Subcutaneous adipose tissue (tissue), 4 donors: Measurements from ENCODE around the gene PRR3. TPM values are rescaled to one million over a fixed set of nuclear protein-coding genes. Genes with fewer than 3 reads are reported as not detected.

Experiments
- total RNA-seq, 4 donors: library from RNA; depleted of rRNA; stranded (reverse); fragments of >200 nt; gene quantifications; one replicate each; pipeline ENCODE4 v1.1.0, GENCODE V29; 2016
- TF ChIP-seq, protein P1 (sequence below): fragments of 450-650 bp; IDR thresholded peaks from one replicate; pipeline ENCODE4 v1.5.1; 2016; ENCODE audit warnings: low read depth, mild to moderate bottlenecking, control low read depth, antibody characterized with exemption, moderate library complexity

Gene PRR3
- total RNA-seq, 4 donors from 2014 or later = 2.4 to 4.4 (median 4.2) TPM

DNA sequence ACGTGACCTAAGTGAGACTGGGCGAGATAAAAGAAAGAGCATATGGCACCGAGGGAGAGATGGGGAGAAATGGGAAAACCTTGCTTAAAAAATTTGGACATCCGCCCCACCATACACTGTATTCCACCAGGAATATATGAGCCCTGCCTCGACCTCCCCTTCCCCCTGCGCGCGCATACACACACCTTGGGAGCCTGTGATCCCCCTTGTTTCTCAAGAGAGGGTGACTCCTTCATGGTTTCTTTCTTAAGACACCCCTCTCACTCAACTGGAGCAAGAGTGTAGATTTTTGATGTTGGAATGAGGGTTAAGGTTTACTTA, 14.6 kb downstream of the PRR3 start:
- TF ChIP-seq, protein P1, sequence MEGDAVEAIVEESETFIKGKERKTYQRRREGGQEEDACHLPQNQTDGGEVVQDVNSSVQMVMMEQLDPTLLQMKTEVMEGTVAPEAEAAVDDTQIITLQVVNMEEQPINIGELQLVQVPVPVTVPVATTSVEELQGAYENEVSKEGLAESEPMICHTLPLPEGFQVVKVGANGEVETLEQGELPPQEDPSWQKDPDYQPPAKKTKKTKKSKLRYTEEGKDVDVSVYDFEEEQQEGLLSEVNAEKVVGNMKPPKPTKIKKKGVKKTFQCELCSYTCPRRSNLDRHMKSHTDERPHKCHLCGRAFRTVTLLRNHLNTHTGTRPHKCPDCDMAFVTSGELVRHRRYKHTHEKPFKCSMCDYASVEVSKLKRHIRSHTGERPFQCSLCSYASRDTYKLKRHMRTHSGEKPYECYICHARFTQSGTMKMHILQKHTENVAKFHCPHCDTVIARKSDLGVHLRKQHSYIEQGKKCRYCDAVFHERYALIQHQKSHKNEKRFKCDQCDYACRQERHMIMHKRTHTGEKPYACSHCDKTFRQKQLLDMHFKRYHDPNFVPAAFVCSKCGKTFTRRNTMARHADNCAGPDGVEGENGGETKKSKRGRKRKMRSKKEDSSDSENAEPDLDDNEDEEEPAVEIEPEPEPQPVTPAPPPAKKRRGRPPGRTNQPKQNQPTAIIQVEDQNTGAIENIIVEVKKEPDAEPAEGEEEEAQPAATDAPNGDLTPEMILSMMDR = no peak

- TF ChIP-seq, protein P1 = no peak
Measured at GRCh38 chr6:30572148-30572547, 15.1 kb downstream of the PRR3 start.

DNA sequence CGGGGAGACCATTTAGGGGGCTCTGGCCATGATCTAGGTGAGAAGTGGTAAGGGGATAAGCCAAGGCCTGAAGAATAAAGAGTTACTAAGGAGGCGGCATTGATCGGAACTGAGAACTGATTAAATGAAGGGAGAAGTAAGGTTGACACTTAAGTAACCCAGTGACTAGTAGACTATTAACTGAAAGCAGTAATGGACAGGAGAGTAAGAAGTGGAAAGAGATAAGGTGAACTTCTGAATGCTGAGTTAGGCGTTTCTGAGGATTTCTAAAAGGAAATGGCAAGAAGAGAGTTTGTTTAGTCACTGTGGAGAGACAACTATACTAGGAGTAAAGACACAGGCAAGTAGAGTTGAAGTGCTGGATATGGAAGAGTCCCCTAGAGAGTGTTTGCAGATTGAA, 16.0 kb downstream of the PRR3 start:
- TF ChIP-seq, protein P1 = no peak

DNA sequence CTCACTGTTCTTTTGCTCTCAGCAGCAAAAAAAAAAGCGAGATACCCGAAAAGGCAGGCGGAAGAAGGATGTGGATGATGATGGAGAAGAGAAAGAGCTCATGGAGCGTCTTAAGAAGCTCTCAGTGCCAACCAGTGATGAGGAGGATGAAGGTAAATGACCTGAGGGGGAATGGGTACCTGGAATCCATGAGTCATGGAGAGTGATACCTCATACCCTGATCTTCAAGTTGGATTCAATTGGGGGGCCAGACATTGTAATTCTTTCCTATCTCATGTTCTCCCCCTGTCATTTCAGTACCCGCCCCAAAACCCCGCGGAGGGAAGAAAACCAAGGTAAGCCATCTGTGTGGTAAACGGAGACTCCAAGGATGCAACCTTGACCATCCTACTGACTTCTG, 21.0 kb downstream of the PRR3 start:
- TF ChIP-seq, protein P1 = no peak

DNA sequence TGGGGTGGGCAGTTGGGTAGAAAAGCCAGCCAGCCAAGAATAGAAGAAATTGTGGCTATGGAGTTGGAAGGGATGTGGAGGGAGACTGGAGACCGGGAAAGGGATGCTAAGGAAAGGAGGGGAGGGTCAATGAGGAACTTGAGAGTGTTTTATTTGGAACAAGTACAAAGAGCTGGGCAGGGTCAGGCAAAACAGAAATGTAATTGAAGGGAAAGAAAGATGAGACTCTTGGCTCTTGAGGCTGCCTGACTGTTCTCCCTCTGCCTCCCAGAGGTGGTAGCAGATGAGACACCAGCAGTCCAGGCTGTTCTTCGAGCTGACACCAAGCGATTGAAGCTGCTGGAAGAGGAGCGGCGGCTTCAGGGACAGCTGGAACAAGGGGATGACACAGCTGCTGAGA, 26.8 kb downstream of the PRR3 start:
- TF ChIP-seq, protein P1 = no peak

DNA sequence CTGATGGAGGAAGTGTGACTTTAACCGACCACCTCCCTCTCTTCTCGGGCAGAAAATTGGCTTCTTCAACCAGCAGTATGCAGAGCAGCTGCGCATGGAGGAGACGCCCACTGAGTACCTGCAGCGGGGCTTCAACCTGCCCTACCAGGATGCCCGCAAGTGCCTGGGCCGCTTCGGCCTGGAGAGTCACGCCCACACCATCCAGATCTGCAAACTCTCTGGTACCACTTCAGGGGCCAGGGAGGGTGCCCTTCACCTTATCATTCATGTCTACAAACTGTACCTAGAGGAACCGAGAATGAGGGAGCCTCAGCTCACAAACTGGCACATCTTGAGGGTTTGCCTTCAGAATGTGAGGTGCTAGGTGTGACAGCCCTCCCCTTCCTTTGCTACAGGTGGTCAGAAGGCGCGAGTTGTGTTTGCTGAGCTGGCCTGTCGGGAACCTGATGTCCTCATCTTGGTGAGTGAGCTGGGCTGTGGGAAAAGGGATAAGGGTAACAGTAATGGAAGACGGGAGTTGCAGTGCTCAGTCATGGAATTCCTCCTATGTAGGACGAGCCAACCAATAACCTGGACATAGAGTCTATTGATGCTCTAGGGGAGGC, 32.8 kb downstream of the PRR3 start:
- TF ChIP-seq, protein P1 = no peak

- TF ChIP-seq, protein P1 = no peak
Measured at GRCh38 chr6:30590509-30590908, 33.4 kb downstream of the PRR3 start.

DNA sequence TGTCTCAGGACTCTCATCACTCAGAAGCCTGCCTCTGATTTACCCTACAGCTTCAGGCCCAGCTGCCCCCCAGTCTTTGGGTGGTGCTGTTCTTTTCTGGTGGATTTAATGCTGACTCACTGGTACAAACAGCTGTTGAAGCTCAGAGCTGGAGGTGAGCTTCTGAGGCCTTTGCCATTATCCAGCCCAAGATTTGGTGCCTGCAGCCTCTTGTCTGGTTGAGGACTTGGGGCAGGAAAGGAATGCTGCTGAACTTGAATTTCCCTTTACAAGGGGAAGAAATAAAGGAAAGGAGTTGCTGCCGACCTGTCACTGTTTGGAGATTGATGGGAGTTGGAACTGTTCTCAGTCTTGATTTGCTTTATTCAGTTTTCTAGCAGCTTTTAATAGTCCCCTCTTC, 33.9 kb downstream of the PRR3 start:
- TF ChIP-seq, protein P1 = no peak
